Measurements from ENCODE around the gene RPRD1B. TPM values are rescaled to one million over a fixed set of nuclear protein-coding genes. Genes with fewer than 3 reads are reported as not detected.

Gene RPRD1B
- total RNA-seq, 1 donor from 2014 or later: 16.4 TPM

DNA sequence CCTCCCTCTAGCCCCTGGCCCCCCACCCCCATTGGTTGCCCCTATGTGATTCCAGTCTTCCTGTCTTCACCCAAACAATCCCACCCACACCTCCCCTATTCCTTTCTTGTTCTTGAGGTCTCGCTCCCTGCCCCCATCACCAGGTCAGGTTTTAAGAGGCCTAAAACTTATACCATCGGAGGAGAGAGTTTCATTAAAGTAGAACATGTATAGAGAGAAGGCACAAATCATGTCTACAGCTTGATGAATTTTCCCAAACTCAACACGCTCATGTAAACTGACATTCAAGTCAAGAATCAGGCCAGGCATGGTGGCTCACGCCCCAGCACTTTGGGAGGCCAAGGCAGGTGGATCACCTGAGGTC is 87.1 kb downstream of the RPRD1B start:
- Histone ChIP-seq H3K36me3 (no peaks in the 10 kb centered on the region), H3K27me3 (no peaks in the 10 kb centered on the region), H3K4me3 (no peak overlapping the region), H3K9me3 (no peaks in the 10 kb centered on the region), H3K27ac (peak overlapping the region; percentile 13 to 44), H3K4me1 (peaks cover 6 to 19% of the 10 kb centered on the region in 2 donors)
- intact Hi-C loops (cut with DNase I): no loop called here
- peak in 1 of 2 donors; percentile 41 for DNase-seq (ENCODE audit: low spot score in 2 of 2)
- TF ChIP-seq, protein P1, sequence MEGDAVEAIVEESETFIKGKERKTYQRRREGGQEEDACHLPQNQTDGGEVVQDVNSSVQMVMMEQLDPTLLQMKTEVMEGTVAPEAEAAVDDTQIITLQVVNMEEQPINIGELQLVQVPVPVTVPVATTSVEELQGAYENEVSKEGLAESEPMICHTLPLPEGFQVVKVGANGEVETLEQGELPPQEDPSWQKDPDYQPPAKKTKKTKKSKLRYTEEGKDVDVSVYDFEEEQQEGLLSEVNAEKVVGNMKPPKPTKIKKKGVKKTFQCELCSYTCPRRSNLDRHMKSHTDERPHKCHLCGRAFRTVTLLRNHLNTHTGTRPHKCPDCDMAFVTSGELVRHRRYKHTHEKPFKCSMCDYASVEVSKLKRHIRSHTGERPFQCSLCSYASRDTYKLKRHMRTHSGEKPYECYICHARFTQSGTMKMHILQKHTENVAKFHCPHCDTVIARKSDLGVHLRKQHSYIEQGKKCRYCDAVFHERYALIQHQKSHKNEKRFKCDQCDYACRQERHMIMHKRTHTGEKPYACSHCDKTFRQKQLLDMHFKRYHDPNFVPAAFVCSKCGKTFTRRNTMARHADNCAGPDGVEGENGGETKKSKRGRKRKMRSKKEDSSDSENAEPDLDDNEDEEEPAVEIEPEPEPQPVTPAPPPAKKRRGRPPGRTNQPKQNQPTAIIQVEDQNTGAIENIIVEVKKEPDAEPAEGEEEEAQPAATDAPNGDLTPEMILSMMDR (IDR thresholded peaks at IDR 0.05): no peak

GRCh38 chr20:38121741-38122140 is 88.2 kb downstream of the RPRD1B start:
- intact Hi-C loops (cut with DNase I): no loop called here
- H3K4me3 ChIP-seq: no peak overlapping the region
- TF ChIP-seq, protein P1 (IDR thresholded peaks at IDR 0.05): no peak
- H3K4me1 ChIP-seq: peaks cover 15 to 30% of the 10 kb centered on the region in 2 donors
- H3K27me3 ChIP-seq: no peaks in the 10 kb centered on the region
- H3K36me3 ChIP-seq: no peaks in the 10 kb centered on the region
- no peaks in the 10 kb centered on the region for H3K9me3 ChIP-seq
- peak in 1 of 2 donors; percentile 33 for DNase-seq (ENCODE audit: low spot score in 2 of 2)
- no peak overlapping the region for H3K27ac ChIP-seq

DNA sequence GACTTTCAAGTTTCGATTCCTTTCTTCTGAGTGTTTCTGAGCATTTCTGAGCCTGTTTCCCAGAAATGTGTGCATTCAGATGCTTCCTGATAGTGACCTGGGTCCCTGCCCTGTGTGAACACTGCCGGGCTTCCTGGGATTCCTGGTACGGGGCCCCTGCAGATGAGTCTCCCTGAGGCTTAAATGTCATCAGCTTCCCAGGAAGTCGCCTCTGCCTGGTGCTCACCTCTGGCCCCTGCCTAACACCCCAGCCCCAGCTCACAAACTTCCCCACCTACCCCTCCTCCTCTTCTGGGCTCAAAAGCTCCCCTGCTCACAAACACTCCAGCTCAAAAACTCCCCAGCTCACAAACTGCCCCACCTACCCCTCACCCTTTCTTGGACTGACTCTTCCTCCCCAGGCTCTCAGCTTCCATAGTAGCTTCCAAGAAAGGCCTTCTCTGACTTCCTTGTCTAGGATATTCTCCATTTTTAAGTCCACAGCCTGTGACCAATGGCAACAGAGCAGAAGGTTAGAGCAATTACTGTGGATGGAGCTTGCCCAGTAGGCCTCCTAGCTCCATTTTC is 89.6 kb downstream of the RPRD1B start:
- peaks cover 15 to 30% of the 10 kb centered on the region in 2 donors for H3K4me1 ChIP-seq

GRCh38 chr20:38125157-38126056 is 91.9 kb downstream of the RPRD1B start:
- H3K27ac ChIP-seq: peak overlapping the region; percentile 85 to 87
- H3K9me3 ChIP-seq: no peaks in the 10 kb centered on the region
- H3K27me3 ChIP-seq: no peaks in the 10 kb centered on the region
- TF ChIP-seq, protein P1 (IDR thresholded peaks at IDR 0.05): peak in 2 of 3 experiments; percentile 25
- H3K4me3 ChIP-seq: no peak overlapping the region
- H3K4me1 ChIP-seq: peaks cover 15 to 30% of the 10 kb centered on the region in 2 donors
- intact Hi-C loops (cut with DNase I): loop anchor here (1.0 to 2.0 kb wide), 3 partner anchors 15 to 50 kb away; no protein-coding TSS in a partner anchor
- peaks cover 11 to 14% of the 10 kb centered on the region in 2 donors for H3K36me3 ChIP-seq
- peak; percentile 77 to 92 for DNase-seq (ENCODE audit: low spot score in 2 of 2)

More for the DNA sequence above, 89.6 kb downstream of the RPRD1B start:
- TF ChIP-seq, protein P1 (IDR thresholded peaks at IDR 0.05): no peak
- H3K27me3 ChIP-seq: no peaks in the 10 kb centered on the region
- intact Hi-C loops (cut with DNase I): no loop called here
- peak in 1 of 2 donors; percentile 66 for DNase-seq (ENCODE audit: low spot score in 2 of 2)
- H3K36me3 ChIP-seq: no peaks in the 10 kb centered on the region
- peak overlapping the region; percentile 22 to 61 for H3K27ac ChIP-seq
- H3K4me3 ChIP-seq: no peak overlapping the region
- H3K9me3 ChIP-seq: no peaks in the 10 kb centered on the region

- intact Hi-C loops (cut with DNase I): loop anchor here (2.0 kb wide), 1 partner anchor 18 kb away; no protein-coding TSS in a partner anchor
- H3K27ac ChIP-seq: peak overlapping the region; percentile 85 to 87
- no peak overlapping the region for H3K4me3 ChIP-seq
- peaks cover 15 to 30% of the 10 kb centered on the region in 2 donors for H3K4me1 ChIP-seq
- H3K9me3 ChIP-seq: no peaks in the 10 kb centered on the region
- no peaks in the 10 kb centered on the region for H3K27me3 ChIP-seq
- peak in 1 of 2 donors; percentile 68 for DNase-seq (ENCODE audit: low spot score in 2 of 2)
- H3K36me3 ChIP-seq: peaks cover 19 to 21% of the 10 kb centered on the region in 2 donors
- TF ChIP-seq, protein P1 (IDR thresholded peaks at IDR 0.05): no peak
These were observed 92.8 kb downstream of the RPRD1B start for GRCh38 chr20:38126146-38126921.
